HG03439 (cell line): Measurements from ENCODE around the gene IL11RA.

Experiments used
- ATAC-seq: cut with Tn5 transposase; IDR thresholded peaks from one replicate; pipeline ENCODE4 v1.9.1; 2021; ENCODE audit warnings: mild to moderate bottlenecking, moderate library complexity; ENCODE audit not compliant: unreplicated experiment

The IL11RA gene

DNA sequence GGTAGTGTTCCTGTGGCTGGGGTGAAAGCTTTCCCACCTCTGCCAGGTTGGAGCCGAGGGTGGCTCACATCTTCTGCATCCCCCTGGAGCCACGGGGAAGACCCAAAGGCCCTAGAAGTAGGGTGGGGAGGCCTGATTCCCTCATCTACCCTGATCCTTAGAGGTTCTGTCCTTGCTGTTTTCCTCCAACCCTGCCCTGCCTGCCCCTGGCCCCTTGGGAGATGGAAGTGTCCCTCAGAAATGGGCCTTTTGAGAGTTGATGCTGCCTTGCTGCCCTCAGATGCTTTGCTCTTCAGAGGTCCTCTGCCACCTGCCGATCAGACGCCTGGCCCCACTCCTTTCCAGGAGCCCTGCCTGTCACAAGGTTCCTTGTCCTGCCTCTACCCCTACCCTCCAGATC lies 32.8 kb downstream of the IL11RA start:
- ATAC-seq = no peak

DNA sequence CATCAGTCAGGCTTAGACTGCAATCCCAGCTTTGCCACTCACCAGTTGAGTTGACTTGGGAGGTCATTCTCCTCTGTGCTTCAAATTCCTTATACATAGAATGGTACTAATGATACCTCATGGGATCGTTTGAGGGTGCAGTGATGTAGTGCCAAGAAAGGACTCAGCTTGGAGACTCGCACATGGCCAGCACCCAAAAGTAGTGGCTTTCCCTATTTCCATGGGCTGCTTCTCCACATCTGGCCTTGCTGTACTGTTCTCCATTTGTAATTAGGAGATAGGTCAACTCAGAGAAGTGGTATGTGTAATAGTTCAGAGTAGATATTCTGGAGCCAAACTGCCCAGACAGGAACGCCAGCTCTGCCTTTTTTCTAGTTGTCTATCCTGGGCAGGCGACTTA lies 33.6 kb downstream of the IL11RA start:
- no peak for ATAC-seq

DNA sequence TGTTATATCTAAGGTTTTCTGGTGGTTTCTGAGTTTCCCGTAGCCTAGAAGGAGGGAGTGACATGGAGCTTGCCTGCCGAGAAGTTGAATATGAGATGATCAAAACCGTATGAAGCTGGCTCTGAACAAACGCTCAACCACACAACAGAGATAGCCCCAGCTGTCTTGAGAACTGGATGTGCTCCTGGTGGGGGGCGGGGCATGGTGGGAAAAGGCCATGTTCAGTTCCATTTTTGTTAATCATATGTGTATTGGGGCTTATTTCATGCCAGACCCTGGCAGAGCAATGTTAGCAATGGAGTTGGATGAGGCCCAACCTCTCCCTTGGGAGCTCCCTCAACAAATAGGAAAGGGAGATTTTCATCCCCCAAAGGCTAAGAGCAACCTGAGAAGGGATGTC lies 34.2 kb downstream of the IL11RA start:
- no peak for ATAC-seq

DNA sequence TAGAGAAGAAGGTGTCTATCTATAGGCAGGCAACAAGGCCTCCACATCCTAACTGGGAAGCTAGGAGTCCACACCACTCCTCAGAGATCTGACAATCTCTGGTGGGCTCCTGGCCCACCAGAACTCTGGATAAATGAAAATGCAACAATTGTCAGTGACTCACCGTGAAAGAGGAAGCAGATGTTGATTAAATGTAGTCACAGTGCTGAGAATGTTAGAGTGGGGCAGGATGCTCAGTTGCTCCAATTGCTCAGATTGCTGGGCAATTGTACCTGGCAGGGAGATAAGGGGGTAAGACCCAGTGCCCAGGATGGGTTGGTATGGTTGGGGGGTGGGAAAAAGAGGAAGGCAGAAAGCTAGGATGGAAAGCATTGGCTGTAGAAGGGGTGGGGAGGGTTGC lies 34.7 kb downstream of the IL11RA start:
- ATAC-seq = no peak

DNA sequence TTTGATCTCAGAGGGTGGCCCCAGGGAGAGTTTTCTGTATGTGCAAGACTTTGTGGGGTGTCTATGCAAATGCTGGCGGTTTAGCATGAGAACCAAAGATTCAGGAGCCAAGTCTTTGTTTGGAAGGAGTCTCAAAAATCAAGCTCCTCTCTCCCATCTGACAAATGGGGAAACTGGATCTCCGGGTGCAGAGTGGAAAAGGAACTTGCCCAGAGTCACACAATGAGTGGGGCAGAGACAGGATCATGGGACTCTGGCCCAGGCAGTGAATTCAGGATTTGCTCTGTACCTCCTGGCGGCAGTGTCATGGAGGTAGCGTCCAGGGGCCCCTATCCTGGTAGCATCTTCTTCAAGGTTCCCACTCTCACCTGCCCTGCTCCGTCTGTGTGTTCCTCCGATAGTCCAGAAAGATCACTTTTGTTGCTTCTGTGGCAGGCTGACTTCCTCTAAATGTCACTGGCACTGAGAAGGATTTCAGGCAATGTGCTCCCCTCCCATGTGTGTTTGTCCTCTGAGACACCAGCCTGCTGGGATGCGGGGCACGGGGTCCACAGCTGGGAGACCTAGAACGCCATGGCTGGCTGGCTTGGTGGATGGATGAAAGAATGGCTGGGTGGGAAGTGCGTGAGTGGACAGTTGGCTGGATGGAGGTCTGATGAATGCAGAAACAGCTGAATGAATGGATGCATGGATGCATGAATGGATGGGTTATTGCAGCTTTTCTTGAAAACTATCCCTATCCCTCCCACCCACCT lies 35.5 kb downstream of the IL11RA start:
- no peak for ATAC-seq

DNA sequence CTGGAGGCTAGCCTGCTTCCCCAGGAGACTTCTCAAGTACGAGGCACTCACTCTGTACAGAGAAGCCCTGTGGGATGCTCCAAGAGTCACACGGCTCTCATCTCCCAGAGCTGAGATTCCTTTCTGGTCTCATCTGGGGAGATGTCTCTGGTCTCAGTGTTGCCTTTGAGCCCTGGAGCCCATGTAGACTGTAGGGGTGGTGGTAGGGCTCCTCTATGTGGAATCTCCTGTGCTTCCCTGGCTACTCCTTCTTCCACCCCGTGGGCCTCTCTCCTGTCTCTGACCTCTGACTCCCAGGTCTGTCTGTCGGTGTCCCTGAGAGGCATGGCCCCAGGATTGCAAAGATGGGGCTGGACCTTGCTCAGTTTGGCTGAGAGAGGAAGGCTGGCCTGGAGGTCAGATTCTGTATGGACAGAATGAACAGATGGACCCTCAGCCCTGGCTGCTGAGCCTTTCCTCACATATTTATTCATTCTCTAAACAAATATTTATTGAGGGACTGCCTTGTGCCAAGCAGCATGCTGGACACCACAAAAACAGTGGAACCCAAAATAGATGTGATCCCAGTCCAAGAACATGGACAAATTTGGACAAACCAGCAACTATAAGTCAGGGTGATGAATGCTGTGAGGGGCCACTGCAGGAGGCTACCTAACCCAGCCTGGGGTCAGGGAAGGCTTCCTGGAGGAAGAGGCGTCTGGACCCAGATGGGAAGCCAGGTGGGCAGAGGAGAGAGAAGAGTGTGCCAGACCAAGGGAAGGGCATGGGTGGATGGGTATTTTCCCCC lies 36.5 kb downstream of the IL11RA start:
- ATAC-seq = no peak

DNA sequence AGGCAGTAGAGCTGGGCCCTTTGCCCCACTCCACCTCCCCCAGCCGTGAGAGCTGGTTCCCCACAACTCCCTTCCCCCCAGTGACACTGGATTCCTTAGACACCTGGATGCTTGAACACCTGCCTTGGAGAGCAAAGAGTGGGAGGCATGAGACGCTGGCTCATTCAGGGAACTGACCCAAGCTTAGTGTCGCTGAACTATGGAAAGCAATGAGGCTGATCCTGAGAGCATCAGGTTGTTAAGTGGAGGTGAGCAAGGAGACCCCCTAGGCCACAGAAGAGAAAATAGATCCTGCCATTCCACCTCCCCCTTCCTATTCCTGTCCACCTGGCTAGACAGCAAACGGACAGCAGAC lies 37.1 kb downstream of the IL11RA start:
- no peak for ATAC-seq

DNA sequence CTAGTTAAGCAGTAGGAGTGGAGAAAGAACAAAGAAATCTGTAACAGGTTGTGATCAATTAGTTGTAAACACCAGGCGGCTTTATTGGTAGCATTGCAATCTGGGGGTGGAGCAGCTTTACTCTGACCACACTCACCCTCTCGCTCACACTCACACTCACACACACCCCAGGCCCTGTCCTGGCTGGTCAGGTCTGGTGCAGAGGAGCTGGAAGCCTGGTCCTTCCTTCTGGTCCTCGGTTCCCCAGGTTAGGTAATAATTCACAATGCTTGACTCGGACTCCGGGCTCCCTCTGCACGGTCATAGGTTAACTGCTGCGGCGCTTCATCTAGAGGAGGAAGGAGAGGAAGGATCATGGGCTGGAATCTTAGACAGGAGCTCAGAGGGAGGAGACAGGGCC lies 37.5 kb downstream of the IL11RA start:
- no peak for ATAC-seq

DNA sequence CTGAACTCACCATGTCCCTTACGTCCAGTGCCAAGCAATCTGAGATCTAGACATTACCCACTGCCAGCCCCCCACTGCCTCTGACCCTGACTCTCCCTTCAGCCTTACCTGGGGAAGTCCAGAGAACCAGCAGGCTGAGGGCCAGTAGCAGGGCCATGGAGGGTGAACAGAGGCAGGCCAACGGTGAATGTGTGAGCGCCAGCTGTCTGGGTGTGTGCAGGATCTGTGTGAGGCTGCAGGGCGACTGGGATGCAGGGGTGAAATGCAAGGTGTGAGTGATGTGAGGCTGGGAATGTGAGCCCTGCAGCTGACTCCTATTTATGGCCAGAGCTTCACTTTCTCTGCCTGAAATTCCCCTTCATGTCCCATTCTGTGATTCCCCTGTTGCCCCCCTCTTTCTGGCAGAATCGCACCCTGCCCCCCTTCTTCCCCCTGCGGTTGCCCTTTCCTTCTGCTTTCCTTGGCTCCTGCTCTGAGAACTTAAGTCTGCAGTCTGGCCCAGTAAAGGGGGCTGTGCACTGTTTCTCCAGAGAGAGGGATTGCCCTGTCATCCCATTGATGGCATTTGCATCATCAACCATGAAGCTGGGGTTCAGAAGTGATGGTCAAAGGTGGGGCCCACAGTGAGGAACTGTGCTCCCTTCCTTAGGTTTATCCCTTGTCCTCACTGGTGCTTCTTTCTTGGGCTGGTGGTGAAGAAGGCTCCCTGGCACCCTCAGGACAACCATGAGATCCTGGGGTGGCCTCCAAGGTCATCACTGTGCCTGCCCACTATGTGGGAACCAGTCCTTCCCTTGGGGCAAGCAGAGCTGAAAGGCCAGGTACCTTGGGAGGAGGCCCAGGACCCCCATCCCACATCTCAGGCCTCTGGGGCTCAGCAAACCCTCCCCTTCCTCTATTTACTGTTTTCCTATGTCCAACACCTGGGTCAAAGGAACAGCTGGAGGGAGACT lies 39.3 kb downstream of the IL11RA start, which contains the start of gene CCL19:
Gene CCL19 (minus strand): TSS at position 294 of the 953 bp plus-strand sequence. CDS start 137 bp downstream, at position 157.
- ATAC-seq = no peak

DNA sequence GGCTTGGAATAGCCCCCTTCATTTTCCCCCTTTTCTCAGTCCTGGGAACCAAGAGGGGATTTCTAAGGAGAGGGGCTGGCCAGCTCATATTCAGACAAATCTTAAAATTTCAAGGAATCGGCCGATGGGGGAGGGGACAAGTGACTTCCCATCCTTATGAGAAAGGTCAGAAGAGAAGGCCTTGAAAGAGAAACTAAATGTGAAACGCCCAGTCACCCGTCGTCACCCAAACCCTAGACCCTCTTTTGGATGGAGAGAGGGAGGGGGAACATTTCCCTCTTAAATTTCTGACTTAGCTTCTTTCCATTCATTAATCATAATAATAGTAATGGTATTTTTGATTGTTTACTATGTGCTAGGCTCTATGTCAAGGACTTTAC lies 39.9 kb downstream of the IL11RA start:
- no peak for ATAC-seq

DNA sequence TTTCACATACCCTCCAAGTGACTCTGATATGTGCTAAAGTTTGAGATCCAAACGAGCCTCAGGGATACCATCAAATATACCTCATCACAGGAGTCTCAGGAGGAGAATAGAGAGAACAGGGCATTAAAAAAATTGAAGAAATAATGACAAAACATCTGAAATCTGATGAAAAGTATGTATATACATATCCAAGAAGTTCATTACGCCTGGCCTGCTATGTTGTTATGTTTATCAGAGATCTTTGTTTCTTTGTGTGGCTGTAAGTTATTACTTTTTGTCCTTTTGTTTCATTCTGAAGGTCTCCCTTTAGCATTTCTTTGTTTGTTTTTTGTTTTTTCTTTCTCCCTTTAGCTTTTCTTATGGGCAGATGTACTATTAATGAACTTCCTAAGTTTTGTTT lies 41.6 kb downstream of the IL11RA start:
- ATAC-seq = no peak

DNA sequence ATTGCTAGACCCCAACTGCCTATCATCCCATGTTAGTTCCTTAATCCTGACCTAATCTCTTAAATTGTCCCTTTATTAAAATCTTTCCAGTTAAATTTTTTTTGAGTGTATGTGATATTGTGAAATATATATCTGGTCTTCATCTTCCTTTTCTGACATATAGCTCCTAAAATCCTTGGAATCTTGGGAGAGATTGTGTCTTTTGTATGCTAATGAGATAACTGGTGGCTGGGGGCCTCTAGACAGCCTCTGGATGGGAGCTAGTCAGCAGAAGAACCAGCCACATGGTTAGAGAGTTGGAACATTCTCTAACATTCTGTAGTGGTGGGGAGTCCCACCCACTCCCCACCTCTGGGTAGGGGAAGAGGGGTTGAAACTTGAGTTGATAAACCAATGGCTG lies 42.8 kb downstream of the IL11RA start:
- no peak for ATAC-seq

DNA sequence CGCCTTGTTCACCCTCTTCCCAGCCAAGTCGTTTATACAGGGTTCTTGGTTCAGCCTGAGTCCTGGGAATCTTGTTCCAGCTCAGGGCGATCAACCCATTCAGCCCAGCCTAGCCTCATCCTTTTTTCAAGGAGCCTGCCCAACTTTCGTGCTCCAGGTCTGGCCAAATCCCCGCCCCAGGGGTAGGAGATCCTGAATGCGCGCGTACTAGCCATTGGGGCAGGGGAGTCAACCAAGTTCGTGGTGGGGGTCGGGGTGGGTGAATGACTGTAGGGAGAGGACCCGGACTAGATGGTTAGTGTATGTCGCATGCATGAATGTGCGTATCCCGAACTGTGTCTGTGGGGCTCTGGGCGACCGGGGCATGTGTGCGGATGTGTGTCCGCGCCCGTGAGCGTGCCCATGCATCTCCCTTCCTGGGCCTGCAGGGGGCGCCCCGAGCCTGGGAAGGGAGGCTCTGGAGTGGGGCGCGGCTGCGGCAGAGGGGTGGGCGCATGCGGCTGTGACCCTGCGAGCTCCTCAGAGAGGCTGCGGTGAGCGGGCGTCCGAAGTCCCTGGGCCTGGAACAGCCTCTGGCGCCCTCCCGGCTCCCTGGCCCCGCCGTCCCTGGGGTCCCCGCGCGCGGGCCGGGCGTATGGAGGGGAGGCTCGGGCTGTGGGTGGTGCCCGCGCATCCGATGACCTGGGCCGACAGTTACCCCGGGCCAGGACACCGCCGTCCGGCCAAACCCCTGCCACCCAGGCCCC lies 49.2 kb downstream of the IL11RA start:
- ATAC-seq = no peak

DNA sequence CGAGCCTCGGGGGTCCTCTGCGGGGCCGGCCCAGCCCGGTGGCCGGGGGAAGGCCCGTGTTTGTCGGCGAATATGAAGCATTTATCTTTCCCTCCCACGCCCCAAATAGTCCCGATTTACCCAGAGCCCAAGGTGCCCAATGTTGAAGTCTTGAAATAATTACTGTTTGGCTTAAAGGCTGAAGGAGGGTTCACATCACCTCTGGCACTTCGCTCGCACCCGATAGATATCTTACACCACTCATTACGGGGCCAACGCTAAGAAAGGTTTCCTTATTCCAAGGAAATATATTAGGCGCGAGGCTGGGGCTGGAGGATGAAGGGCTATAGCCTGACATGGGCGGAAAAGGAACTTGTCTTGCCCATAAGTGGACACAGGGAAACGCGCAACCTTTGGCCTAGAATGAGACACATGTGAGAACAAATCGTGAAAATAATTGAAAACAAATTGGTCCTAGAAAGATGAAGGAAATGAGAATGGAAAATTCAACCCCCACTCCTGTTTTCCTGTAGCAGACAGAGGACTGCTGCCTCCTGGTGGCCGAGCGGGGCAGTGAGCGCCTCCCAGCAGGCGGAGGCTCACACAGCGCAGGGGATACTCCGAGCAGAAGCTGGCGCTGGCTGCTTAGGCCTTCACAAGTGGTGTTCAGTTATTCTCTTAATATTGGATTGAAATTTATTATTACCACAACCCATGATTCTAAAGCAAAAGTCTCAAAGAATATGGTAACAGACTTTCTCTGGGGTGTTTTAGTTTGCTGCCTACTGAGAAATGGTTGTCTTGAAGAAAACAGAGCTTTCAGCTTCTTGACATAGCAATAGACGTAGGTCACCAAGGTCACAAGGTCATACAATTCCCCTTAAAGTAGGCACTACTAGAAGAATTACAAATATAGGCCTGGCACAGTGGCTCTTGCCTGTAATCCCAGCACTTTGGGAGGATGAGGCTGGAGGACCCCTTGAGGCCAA lies 50.1 kb downstream of the IL11RA start:
- ATAC-seq = peak; percentile 76

DNA sequence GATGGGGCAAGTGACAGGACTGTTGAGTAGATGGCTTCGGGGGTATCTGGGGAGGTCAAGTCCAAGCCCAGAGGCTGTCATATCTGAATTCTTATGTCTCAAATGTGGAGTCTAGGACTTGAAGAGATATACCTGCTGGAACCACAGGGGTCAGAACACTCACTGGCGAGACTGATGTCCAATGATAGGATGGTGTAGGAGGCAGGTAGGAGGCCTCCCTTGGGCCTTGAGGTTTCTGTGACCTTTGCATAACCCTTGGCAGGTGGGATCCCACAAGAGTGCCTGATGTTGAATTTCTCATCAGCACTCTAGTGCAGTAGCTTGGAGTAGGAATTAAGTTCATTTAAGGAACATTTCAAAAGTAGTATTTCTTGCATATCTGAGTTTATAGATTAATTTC lies 55.1 kb downstream of the IL11RA start:
- ATAC-seq = no peak

DNA sequence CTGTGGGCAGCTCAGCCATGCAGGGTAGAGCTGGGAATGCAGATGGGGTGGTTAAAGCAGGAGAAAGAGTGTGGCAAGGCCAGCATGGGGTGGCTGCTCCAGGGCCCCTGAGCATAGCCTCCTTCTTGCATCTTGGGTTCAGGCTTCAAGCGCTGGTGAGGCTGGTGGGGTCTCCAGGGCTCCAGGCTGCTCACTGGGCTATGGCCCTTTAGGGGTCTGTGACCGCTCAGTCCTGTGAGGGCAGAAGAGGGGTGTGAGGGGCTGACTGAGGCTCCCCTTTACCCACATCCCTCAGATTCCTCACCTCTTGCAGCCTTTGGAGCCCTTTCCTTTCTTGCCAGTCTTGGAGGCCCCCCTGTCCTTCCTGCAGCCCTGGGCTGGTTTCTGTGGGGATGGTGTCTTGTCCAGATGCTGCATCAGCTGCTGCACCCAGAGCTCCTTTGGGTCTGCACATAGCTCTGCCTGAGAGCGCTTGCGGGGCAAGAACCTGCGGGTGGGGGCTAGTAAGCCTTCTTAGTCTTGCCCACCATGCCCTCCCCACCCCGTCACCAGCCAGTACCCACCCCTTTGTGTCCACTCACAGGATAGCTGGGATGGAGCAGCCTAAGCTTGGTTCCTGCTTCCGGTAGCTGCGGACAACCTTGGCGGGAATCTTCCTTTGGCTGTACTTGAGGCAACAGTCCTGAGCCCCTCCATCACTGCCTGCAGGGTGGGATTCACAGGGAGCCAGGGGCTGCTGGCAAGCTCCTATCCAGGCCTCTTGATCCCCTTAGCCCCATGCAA lies 57.4 kb downstream of the IL11RA start:
- no peak for ATAC-seq

DNA sequence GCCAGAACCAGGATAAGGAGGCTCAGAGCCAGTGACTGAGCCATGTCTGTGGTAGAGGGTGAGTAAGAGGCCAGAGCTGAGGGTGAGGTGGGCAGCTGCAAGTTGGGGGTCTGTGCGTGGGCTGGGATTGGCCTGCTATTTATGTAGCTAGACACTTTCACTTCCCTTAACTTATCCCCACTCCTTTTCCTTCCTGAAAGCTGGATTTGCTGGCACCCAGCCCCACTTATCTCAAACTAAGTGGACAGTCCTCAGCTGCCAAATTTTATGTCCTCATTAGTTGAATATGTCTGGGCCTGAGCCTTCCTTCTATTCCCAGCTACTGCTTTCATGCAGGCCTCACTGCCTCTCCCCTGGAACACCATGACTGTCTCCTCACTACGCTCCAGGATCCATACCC lies 58.0 kb downstream of the IL11RA start, which contains the start of gene CCL21:
Gene CCL21 (minus strand): TSS at position 114 of the 400 bp plus-strand sequence. CDS start 70 bp downstream, at position 44.
- ATAC-seq = no peak
